Brain pericyte (primary cell): Measurements from ENCODE around the gene PADI1.

Source experiments
- DNase-seq: peaks from one replicate; pipeline ENCODE4 v3.0.0-alpha.2; 2012; ENCODE audit warnings: low read depth, low spot score

The PADI1 gene

DNA sequence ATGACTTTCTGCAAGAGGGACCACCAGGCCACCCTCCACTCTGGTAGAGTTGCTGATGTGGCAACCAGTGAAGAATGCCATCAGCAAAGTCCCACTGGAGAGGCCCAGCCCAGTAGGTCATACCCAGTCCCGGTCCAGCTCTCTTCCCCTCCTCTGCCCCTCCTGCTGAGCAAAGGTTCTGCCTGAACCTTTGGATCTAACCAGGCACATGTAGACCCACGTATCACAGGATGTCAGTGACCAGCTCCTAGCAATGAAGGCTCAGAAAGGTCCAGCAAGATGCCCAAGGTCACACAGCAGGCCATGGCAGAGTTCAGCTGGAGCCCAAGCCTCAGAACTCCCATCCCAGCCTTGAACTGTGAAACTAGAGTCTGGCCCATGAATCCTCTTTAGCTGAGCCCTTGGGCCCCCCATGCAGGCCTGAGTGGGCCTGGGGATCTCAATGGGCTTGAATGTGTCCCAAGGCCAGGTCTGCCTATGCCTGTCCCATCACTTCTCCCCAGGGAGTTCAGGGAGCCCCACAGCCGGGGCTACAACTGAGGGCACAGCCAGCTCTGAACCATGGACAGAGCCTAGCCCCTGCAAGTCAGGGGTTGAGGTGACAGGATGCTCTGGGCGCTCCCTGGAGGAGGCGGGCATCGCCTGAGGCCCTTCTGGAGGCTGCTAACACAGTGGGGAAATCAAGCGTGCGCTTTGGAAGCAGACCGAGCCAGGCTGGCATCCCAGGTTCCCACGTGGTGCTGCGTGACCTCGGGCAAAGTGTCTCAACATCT, 21.4 kb upstream of the PADI1 start:
- no peak for DNase-seq

DNA sequence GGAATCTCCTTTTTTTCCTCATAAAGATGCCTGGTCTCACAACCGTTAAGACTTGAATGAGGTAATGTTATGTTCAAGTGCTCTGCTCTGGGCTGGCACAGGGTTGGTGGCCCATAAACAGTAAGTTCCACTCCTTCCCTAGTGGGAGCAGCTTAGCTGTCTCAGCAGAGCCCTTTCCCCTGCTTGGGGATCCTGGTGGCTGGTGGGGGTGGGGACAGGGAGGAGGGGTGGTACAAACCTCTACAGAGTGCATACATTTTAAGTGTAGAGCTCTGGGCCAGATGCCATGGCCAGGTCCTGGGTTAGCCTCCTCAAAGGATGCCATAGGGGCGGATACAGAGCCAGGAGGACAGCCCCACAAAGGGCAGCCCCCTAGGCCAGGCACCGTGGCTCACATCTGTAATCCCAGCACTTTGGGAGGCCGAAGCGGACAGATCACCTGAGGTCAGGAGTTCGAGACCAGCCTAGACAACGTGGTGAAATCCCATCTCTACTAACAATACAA, 20.7 kb upstream of the PADI1 start:
- no peak for DNase-seq

DNA sequence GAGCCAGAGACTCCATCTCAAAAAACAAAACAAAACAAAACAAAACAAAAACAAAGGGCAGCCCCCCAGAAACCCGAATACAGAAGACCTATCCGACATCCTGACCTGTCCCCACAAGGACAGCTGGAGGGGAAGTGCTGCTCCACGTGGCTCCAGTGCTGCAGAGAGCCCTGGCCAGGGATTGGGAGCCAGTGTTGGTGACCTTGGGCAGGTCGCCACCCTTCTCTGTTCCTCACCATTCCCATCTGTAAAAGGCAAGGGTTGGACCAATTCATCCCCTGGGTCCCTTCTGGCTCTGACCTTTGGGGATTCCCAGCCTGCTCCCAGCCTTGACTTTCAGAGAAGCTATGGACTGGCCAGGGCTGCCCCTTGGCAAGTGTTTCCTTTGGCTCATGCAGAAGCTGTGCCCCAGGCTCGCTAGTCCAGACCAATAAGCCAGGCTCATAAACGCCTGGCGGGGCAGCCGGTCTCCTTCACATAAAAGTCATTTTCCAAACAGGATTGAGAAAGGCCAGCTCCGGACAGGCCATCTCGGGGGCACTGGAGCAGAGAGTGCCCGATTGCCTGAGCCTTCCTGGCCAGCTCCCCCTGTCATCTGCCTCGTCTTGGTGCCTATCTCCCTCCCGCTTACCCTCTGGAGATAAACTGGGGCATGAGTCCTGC, 20.0 kb upstream of the PADI1 start:
- DNase-seq: no peak

DNA sequence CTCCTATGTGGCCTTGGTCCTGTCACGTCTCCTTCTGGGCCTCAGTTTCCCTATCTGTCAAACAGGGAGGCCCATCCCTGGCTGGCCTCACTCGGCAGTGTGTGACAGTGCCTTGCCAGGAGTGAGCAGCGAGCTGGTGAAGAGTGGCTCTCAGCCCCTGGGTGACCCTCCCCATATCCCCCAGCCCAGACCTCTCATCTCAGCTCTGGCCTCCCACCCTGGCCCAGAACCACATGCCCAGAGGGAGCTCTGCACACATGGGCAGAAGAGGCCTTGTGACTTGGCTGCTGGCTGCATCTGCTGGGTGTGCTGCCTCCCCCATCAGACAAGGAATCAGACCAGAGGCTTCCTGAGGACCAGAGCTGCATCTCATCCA, 19.5 kb upstream of the PADI1 start:
- DNase-seq: no peak

DNA sequence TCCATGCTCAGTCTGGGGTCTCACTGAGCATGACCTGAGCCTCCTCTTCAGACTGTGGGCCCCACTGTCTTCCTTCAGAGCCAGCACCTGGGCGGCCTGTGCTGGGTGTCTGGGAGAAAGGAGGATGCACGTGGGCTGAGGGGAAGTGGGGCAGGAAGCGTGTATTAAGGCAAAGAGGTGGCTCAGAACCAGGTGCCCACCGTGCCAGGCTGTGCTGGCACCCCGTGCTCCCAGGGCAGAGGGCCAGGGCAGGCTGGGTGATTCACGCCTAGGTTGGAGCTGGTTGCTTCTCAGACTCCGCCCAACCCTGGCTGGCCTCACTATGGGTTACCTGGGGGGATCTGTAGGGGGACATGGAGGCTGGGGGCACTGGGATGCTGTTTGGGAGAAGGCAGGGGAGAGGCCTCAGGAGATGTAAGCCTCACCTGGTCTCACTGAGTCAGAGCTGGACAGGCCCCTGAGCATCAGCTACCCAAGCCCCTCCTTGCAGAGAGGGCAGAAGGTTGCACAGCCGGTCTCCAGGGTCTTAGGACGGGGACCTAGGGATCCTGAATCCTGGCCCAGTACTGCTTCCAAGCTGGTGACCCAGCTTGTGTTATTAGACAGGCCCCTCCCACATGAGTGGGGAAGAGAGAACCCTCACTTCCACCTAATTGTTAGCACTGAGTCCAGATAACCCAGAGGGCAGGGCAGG, 18.6 kb upstream of the PADI1 start:
- no peak for DNase-seq

DNA sequence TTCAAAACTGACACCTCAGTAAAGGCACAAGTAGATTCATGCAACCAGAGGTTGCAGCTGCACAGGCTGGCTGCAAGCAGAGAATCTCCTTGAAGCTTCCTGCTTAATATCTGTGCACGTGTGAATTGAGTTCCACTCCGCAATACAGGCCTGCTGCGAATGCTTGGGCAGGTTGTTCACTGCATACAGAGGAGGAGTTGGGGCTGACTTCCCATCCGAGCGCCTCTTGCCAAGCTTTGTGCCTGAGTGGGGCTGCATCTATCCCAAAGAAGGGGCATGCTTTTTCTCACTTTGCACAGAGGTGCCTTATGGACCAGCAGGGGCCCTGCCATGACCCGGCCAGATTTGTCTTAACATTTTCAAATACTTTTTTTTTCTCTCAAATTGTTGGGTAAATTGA, 17.9 kb upstream of the PADI1 start:
- DNase-seq: no peak

DNA sequence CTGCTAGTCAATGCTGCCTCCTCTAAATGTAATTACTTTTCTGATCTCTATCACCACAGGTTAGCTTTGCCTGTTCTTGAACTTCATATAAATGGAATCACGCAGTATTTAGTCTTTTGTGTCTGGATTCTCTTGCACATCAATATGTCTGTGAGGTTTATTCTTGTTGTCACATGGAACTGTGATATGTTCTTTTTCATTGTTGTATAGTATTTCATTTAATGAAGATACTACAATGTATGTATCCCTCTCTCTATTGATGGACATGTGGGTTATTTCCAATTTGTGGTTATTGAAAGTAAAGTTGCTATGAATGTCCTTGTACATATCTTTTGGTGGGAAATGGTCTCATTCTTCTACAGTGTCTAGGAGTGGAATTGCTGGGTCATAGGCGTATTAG, 16.7 kb upstream of the PADI1 start:
- no peak for DNase-seq

DNA sequence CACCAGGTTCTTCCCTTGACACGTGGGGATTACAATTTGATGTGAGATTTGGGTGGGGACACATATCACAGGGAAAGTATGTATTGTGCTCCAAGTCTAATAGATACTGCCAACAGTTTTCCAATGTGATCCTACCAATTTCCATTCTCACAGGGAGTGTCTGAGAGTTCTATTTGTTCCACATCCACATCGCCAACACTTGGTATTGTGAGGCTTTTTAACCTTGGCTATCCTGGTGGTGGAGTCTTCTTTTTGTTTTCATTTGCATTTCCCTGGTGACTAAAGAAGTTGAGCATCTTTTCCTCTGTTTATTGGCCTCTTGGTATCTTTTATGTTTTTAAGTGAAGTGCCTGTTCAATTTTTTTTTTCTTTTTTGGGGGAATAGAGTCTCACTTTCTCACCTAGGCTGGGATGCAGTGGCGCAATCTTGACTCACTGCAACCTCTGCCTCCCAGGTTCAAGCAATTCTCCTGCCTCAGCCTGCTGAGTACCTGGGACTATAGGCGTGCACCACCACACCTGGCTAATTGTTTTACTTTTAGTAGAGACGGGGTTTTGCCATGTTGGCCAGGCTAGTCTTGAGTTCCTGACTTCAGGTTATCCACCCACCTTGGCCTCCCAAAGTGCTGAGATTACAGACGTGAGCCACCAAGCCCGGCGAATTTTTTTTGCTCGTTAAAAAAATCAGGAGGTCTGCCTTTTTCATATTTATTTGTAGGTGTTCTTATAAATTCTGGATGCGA, 15.9 kb upstream of the PADI1 start:
- no peak for DNase-seq

DNA sequence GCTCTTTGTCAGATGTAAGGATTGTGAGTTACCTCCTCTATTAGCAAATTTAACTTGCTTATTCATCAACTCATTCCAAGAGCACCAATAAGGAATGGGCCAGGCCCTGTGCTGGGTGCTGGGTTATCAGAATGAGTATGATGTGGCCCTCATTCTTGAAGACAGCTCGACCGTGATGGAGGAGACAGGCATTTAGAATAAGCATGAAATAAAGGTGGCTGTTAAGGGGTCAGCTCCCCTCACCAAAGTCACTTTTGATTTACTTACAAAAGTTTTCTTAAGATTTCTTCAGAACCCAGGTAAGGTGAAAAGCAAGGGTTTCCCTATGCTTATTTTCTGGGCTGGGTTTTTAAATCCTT, 15.3 kb upstream of the PADI1 start:
- no peak for DNase-seq

DNA sequence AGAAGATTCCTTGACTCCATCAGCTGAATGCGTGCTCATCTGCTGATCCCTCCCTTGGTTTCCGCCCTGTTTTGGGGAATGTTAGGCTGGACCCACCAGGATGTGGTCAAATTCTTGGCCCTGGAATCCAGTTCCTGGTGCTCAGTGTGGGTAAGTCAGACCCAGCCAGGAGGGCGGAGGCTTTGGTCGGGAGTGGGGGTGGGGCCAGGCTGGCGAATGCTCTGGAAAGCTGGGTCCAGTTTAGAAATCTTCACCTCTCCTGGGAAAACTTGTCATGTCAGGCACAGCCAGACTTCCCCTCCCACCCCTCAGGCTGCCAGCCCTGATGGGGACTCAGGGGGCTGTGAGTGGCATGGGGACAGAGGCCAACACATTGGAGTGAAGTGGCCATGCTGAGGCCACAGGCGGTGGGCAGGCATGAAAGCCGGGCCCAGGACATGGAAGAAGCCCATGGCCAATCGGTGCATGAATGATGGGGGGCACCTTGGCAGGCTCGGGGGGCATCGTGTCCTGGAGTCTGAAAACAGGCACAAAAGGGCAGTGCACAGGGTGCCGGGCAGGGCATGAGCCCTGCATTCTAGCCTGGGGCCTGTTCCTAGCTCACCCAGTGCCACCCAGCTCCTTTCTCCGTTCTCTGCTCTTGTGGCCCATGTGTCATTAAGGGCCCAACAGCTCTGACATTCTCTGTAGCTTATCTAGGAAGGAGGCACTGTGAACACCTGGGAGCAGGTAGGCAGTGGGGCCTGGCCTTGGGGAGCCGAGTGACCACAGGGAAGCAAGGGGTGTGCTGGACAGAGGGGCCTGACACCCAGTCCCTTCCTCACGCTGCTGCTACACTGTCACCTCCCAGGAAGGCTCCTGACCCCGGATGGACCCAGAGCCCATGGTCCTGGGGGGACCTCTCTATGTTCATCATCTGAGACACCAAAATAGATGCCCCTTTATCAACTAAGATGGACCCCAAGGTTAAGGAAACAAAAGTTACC, 14.6 kb upstream of the PADI1 start:
- no peak for DNase-seq

DNA sequence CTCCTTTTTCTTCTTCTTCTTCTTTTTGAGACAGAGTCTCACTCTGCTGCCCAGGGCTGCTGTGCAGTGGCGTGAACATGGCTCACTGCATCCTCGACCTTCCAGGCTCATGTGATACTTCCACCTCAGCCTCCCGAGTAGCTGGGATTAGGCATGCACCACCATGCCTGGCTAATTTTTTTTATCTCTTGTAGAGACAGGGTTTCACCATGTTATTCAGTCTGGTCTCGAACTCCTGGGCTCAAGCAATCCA, 13.0 kb upstream of the PADI1 start:
- no peak for DNase-seq

DNA sequence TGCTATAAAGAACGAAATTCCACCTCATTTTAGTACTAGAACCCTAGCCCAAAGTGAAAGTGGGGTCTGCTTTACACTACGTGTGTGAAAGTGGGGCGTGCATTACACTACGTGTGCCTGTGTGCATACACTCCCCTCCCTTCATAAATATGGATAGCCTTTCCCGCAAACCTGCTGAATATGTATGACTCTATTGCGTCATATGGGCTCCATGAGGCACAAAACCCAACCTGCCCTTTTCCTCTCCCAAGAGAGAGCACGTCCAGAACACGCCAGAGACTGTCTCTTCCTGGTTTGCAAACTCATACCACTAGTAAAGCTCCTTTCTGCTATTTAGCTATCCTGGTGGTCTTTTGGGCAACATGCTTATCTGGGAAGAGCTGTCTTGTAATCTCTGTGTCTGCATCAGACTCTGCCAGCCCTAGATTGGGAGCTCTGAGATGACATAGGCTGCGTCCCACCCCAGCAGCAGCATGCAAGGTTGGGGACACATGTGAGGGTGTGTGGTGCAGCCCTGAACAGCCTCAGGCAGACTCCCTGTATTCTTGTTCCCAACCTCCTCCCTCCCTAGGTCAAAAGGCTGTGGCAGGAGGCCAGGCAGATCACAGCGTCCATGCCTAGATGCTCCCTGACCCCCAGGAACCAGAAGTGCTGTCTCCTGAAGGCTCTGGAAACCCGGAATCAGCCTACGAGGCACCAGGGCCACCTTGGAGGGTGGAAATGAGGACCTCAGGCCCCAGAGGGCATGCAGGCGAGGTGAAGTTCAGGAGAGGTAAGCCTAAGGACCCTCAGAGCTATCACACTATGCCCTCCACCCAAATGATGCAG, 12.3 kb upstream of the PADI1 start:
- DNase-seq: no peak

DNA sequence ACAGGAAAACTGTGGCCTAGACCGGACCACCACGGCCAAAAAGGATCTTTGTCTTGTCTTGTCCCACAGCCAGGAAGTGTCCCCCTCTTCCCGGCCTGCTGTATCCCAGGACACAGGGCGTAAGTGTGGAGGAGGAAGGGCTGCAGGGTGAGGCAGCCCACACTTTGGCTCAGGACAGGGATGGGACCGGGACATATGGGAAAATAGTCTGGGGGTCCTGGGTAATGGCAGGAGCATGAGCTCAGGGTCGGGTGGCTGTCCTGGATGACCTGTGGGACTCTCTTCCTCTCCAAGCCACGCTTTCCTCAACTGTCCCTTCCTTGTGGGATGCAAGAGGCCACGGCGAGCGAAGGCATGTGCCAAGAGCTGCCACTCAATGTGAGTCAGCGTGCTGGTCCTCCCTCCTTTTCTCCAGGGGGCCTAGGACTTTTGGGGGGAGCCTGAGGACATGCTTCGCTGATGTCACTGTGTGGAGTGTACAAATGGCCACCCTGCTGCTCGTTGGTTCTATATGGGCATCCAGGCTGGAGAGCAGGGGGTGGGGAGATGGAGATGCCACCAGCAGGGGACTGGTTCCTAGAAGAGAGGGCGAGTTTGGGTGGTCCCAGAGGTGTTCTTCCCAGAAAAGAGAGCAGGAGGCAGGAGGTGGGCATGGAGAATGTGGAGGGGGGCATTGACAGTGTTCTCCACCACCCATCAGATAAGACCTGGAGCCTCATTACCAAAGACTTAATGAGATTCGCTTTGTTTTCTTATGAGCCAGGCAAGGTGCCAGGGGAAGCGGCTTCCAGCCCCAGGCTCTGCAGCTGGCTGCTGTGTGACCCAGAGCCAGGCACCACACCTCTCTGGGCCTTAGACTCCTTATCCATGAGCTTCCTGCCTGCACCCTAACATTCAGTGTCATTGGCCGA, 11.5 kb upstream of the PADI1 start:
- DNase-seq: no peak

DNA sequence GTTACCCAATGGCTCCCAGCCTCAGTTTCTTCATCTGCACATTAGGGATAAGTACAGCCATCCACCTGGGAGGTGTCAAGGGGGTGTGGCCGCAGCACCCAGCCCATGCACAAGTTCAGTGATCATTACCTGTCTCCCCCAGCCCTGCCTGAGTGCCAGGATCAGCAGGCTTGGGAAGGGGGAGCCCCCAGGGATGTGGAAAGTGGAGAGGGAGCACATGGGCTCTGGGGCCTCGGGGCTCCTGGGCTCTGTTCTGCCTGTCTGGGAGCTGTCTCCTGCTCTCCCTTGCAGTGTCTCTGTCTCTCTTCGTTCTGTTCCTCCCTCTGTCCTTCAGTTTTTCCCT, 10.8 kb upstream of the PADI1 start:
- DNase-seq: no peak

DNA sequence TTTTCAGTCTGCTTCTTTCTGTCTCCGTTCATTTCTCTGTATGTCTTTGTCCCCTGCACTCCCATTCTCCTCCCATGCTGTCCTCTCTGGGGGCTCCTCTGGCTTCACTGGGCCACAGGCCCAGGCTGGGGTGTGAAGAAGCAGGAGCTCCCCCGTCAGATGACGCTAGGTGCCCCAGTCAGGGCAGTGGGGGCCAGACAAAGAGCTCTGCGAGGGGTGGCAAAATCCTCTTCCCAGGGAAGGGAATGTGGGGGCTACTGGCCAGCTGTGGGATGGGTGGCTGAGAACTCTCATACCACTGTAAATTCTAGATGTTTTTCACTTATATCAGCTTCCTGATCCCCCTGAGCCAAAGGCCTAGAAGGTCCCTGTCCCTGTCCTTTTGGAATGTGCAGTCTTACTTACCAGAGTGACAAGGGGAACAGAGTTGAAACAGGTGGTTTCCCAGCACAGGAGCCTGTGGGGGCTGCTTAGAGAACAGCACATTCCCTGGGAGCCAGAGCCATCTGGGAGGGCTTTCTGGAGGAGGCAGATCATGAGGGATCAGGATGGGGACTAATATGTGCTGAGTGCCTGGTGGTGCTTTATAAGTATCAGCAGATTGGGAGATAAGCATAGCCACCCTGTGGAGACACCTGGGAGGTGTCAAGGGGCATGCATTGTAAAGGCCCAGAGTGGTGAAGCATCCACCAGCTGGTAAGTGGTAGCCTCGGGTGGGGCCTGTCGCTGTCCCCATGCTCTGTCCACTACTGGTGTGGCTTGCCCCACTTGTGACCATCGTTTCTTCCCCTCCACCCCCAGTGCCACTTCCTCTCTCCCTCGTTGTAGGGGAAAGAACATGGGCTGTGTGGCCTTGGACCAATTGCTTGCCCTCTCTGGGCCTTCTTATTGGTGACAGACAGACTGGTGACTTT, 10.1 kb upstream of the PADI1 start:
- DNase-seq: no peak

DNA sequence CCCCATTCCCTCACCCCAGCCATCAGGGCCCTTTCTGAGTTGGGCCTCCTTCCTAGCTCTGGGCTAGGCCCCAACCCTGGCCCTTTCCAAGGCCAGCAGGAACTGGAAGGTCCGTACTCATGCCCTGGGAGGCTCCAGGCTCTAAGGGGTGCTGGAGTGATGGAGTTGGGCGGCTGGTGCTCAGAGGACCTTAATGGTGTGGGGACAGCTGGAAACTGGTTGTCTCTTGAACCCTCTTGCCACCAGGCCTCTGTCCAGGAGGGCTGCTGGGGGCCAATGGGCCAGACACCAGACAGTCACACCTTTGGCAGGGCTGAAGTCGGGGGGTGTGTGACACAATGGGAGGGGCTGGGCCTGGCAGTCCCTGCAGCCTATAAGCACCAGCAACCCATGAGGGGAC, 9.2 kb upstream of the PADI1 start:
- no peak for DNase-seq

DNA sequence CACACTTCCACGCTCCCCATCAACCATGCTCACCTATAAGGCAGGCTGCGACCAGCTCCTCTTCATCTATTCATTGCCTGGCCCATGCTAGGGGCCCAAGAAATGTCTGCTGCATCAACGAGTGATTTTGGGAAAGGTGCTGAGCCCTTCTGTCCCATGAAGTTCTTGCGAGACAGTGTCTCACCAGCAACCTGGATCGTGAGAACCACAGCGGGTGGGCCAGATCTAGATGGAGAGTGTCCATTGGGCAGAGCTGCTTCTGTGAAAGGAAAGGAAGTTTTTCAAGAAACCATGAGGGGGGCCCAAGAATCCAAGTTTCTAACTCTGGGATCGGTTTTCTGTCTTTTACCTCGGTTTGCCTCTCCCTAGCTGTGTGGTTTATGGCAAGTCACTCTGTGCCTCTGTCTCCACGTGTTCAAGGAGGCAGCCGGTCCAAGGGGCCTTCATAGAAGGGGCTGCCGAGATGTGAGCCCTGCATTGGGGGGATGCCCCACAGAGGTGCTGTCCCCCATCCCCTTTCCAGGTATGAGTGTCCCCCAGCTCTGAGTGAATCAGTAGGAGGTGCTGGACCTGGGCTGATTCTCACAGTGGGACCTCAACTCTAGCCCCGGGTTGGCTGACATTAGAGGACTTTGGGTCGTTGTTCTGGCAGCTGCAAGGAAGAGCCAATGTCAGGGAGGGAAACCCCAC, 8.3 kb upstream of the PADI1 start:
- no peak for DNase-seq

DNA sequence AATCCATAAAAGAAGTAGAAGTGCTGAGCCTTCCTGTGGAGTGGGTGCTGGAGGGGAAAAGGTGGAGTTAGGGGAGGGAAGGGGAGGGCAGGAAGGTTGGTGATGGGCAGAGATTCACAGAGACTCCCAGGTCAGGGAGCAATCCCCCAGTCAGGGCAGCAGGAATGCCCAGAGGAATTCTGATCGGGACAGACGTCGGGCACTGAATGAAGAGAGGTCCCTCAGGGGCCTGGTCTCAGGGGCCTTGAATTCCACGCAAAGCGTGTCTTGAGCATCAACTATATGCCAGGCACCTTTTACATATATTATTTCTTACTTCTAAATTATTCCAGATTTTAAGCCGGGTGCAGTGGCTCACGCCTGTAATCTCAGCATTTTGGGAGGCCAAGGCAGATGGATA, 7.2 kb upstream of the PADI1 start:
- DNase-seq: no peak
